Mammary epithelial cell (primary cell): ENCODE measurements around the gene EFNB2.

ENCODE experiments used
- EZH2 ChIP-seq: IDR thresholded peaks from 2 replicates; pipeline ENCODE4 v1.6.1; 2012; ENCODE audit warnings: low read length, inconsistent platforms, borderline replicate concordance
- TF ChIP-seq, protein P1 (sequence below), 2 donors: IDR thresholded peaks in 1 of 2; conservative IDR thresholded peaks in 1 of 2; 2 replicates each; pipeline ENCODE4 v1.5.1; 2011 to 2012; ENCODE audit warnings: inconsistent platforms in 2 of 2, low read length in 2 of 2, mild to moderate bottlenecking in 2 of 2, control low read depth in 1 of 2, low read depth in 1 of 2; ENCODE audit not compliant: insufficient read depth in 1 of 2; ENCODE audit errors: extremely low read depth in 1 of 2

GRCh38 chr13:106523576-106523975 is 11.9 kb downstream of the EFNB2 start:
- TF ChIP-seq, protein P1, sequence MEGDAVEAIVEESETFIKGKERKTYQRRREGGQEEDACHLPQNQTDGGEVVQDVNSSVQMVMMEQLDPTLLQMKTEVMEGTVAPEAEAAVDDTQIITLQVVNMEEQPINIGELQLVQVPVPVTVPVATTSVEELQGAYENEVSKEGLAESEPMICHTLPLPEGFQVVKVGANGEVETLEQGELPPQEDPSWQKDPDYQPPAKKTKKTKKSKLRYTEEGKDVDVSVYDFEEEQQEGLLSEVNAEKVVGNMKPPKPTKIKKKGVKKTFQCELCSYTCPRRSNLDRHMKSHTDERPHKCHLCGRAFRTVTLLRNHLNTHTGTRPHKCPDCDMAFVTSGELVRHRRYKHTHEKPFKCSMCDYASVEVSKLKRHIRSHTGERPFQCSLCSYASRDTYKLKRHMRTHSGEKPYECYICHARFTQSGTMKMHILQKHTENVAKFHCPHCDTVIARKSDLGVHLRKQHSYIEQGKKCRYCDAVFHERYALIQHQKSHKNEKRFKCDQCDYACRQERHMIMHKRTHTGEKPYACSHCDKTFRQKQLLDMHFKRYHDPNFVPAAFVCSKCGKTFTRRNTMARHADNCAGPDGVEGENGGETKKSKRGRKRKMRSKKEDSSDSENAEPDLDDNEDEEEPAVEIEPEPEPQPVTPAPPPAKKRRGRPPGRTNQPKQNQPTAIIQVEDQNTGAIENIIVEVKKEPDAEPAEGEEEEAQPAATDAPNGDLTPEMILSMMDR (conservative IDR thresholded peaks at IDR 0.05 in 1 of 2, IDR thresholded peaks at IDR 0.05 in 1 of 2; ENCODE audit: extremely low read depth in 1 of 2, insufficient read depth in 1 of 2, low read depth in 1 of 2, low read length in 2 of 2), result no peak
- no peak for TF ChIP-seq EZH2
